IPS DF 19.7 (cell line): Measurements from ENCODE around the gene KDM4C.
A peak's percentile ranks its signal among the peaks of the same experiment; 100 is the strongest.

Source experiments
- DNase-seq: peaks from one replicate; pipeline ENCODE4 v3.0.0-alpha.2; 2013; ENCODE audit warnings: low read depth, low spot score

Gene KDM4C

DNA sequence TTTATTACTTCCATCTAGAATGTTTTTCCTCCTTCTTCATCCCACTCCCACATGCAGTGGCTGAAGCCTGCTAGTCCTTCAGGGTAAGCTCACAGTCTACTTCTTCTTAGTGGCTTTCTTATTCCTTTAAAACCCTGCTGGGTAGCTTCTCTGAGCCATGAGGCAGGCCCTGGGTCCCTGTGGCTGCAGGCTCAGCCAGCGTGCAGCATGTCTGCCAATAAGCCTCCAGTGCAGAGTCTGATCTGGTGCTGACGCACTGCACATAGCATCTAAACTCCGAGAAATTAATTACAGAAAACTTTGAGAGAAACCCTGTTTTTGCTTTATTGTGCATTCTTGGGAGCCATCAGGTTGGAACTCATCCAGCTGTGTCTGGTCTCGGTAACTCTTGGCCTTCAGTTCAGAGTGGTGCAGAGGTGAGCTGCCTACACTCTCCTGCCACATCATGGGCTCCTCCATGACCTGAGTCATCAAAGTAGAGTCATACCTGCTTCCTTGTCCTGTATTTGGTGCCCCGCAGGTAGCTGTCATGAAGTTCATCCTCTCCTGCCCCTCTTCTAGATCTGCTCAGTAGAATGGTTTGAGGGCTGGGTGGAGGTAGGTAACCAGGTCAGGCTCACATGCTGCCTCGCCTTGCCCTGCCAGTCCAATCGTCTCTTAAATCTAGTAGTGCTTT, 339.4 kb downstream of the KDM4C start:
- DNase-seq, result no peak

DNA sequence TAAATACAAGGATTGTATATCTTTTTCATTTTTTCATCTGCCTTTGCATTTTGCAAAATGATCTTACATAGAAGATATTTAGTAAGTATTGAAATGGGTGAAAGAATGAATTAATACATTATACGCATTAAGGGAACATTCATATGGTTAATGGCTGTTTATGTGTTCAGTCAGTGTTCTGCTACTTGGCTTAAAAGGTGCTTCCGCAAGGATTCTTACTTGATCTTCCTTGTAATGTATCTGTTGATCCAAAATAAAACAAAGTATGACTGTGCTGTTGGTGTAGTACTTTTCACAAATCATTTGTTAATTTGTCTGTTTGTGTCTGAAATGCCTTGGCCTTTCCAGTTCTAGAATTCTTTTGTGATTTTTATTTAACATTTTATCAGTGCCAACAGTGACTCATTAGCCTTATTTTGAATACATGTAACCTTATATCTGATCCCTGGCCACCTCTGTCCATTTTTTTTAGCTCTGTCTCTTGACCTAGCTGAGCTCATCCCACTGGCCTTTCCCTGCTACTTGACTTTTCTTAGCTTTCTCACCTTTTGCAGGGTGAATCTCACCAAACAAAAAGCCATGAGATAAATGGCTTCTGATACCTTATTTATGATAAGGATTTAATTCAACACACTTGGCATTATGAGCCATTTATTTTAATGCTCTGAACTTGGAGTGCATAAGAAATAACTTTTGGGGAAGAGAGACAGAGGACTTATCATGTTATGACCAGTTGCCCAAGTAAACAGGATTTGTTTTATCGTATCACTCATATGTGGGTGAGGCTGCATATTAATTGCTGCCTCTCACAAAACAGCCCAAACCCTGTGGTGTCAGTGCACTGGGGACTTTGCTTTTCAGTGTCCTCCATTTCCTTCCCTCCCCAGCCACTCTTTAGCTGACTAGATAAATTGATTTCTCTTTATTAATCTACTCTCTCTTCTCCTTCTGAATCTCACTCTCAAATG, 340.3 kb downstream of the KDM4C start:
- DNase-seq, result no peak

- DNase-seq, result no peak
These were observed 345.6 kb downstream of the KDM4C start for GRCh38 chr9:7103367-7103766.

DNA sequence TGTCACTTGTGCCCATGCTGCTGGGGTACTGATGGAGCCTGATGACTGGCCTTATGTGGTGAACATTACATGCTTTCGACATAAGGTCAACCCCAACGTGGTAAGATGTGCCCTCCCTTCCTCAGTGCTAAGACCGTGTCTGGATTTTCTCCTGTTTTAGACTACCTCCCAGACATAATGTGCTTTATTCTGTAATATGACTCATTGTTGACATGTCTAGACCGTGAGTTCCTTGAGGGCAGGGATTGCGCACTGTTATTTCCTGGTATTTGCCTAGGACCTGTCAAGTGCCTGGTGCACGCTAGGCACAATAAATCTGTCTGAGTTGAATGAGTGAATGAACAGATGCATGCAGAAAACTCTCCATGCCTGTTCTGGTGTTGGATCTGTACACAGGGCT, 346.0 kb downstream of the KDM4C start:
- DNase-seq, result no peak

- no peak for DNase-seq
These were observed 346.9 kb downstream of the KDM4C start for GRCh38 chr9:7104625-7105024.

DNA sequence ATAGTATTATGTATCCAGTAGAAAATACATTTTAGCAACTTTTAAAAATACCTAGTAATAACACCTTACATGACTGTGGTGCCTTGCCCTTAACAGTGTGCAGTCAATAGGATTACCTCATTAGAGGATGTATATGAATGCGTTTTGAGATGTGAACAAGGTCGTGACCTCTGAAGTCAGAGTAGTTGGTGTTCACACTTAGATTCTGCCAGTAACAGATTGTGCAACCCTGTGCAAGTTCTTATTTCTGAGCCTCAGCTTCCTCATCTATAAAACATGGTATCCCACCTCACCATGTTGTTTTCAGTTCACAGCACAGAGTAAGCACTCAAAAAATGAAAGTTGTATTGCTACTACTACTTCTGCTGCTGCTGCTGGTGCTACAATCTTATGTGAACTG, 347.3 kb downstream of the KDM4C start:
- no peak for DNase-seq

DNA sequence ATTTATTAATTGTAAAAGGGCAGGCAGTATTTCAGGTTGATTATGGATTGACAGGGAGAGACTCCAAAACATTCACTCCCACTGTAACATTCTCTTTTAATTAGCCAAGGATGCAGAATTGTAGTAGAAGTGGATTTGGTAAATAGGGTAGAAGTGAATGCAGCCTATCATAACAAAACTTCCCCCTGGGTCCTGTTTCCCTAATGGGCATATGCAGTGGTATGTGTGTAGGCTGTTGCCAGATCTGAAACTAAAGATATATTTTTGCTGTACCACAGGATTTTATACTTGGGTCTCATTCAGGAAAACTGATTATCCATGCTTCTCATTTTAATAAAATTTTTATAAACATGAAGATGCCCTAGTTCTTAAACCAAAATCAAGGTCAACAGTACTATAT, 351.2 kb downstream of the KDM4C start:
- no peak for DNase-seq

- DNase-seq, result no peak
These were observed 353.6 kb downstream of the KDM4C start for GRCh38 chr9:7111413-7111812.

DNA sequence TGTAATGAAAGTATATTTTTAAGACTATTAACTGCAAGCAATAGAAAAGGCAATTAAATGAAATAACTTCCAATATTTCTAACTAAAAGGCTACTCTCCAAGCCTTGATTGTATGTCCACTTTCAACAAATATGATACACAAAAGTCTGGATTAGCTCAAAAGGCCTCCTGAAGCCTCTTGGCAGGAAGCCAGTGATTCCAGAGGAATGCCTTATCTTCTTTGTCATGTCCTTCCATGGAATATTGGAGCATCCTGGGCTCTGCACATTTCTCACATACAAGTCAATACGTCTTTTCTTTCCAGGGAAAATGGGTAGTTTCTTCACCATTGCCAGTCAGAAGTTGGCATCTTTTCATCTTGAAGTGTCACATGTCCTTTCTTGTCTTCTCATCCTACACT, 357.8 kb downstream of the KDM4C start:
- DNase-seq, result no peak

DNA sequence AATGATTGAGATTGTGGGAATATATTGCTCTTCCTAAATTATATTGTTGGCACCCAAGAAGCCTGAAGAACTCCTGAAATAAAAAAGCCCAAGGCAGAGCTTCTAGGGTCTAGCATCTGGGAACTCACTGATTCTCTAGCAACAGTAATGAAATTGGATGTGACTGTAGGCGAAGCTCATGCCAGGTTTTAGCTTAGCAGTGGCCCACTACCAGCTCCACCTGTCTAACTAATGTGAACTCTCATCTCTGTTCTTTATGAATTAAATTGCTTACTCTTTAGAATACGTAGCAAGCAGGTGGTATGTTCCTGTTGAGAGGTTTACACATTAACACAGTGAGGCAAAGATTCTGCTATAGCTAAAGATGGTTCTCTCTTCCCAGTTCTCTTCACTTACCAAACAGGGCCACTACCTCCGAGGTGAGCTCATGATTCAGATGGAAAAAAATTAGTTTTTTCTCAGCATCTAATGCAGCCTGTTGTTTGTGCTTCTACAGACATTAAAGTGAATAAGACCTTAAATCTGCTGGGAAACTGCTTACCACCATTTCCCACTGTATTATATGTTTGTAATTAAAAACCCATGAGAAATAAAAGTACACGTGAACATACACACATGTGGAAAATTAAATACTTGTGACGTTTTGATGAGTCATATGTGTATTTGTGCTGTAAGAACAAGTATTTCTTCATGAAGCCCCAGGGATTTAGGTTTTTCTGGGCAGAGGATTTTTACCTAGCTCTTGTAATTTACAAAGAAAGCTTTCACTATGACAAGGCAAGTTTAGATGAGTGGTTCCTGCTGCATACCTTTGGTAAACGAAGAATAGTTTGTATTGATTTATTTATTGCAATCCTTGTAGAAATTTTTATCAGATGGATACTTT, 360.1 kb downstream of the KDM4C start:
- DNase-seq, result no peak

DNA sequence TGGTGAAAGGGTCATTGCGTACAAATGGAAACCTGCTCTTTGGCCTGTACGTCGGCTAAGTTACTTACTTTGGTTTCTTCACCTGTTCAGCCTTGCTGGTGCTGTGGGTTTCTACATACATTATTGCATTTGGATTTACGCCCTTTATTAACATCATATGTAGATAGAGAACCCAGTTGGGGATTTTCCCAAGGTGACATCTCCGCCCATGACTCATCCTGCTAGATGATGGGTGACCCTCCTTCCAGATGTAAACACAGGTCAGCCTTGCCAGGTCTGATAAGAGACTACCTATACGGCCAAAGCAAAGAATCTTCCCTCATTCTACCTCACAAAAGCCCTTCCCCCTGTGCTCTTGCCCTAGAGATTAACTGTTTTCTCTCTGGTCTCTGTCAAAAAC, 360.9 kb downstream of the KDM4C start:
- no peak for DNase-seq

DNA sequence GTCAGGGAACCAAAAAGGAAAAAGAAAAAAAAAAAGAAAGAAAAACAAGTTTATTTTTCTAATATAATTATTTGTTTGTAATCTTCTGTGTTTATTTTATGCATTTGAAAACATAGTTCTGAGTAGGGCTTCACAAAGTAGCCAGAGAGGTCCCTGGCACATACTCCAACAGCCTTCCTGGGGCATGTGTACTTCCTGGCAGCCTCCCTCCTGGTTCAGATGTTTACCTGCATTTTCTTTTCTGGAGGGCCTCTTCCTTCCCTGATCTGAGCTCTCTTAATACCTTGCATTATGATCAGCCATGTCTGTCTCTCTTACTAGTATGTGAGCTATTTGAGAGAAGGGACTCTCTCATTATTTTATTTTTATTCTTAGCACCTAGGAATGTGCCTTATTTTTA, 361.8 kb downstream of the KDM4C start:
- no peak for DNase-seq

- no peak for DNase-seq
These were observed 363.3 kb downstream of the KDM4C start for GRCh38 chr9:7121055-7121454.

GRCh38 chr9:7121664-7122063, 363.9 kb downstream of the KDM4C start:
- no peak for DNase-seq

GRCh38 chr9:7123743-7124142, 366.0 kb downstream of the KDM4C start:
- DNase-seq, result no peak

DNA sequence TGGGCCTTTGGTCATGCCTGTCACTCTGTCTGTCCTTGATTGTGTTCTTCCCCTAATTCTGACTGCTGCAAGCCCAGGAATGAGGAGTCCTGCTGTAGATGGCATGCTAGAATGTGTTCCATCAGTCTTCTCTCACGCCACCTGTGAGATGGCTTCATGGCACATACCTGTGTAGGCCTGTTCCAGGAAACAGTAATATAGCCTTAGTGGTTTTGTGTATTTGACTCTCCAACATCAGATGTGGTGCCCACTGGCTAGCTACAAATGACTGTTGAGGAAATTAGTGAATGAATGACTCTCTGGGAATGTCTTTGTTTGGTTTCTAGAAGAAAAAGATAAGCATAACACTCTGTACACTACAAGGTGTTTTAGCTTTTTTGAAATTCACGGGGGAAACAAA, 367.5 kb downstream of the KDM4C start:
- no peak for DNase-seq

DNA sequence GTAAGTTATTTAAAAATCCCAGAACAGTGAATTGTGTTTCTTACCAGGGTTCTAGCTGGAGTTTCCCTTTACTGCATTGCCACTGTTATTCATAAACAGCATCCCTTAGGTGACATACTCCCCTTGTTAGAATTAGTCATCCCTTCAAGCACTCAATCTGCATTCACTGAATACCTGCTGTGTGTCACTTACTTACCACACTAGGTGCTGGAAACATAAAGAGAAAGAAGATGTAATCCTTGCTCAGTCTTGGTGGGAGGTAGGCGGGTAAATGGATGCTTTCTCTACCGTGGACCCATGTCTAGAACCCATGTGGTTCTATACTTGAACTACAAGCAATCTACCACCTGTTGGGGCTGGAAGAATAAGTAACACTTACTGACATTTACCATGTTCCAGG, 371.6 kb downstream of the KDM4C start:
- peak; percentile 45 for DNase-seq

GRCh38 chr9:7130266-7130820, 372.6 kb downstream of the KDM4C start:
- DNase-seq, result no peak

DNA sequence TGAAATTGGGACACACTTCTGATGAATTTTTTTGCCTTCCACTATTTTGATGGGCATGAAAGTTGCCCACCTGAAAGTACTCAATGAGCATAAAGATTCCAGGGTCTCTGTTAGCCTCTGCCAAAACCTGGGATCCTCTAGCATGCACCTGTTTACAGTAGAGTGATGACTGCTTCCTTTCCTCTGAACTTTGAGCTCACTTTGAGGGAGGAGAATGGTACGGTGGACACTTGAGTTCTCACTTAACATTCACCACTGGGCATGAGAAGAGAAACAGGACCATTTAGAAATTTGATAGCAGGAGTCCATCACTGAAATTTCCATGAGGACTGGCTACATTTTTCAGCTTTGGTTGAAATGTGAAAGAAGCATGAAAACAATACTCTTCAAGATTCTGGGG, 374.8 kb downstream of the KDM4C start:
- no peak for DNase-seq

GRCh38 chr9:7135735-7136134, 378.0 kb downstream of the KDM4C start:
- DNase-seq, result no peak

- no peak for DNase-seq
These were observed 379.3 kb downstream of the KDM4C start for GRCh38 chr9:7137040-7137439.

DNA sequence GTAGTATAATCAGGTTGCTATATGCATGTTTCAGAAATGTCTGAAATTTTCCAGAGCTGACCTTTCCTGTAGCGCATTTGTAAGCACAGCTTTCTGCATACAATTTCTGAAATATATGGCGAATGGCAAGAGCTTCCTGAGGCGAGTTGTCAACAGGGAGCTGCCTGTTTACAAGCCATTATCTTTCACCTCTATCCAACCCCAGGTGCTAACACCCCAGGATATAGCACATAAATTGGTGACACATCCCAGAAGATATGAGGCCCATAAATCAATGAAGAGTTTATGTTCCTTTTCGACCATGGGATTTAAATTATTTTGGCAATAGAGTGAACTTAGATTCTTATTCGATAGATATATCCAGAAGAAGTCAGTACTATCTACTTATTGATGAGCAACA, 379.8 kb downstream of the KDM4C start:
- DNase-seq, result no peak
